Keratinocyte (primary cell): ENCODE data around the gene FURIN. TPM values are rescaled to one million over a fixed set of nuclear protein-coding genes. Genes with fewer than 3 reads are reported as not detected.

Source experiments
- DNase-seq: peaks from one replicate; pipeline ENCODE4 v3.0.0-alpha.2; 2011; ENCODE audit warnings: low read depth, missing footprints, low spot score
- FAIRE-seq: peaks from 2 replicates; lab custom pipeline; 2011; peaks lifted over from hg19 to GRCh38; lab: Jason Lieb, UNC
- H2AFZ ChIP-seq: 2 replicates; pipeline ENCODE4 v1.6.0; 2012; ENCODE audit warnings: low read length, control low read depth, inconsistent platforms; ENCODE audit not compliant: control insufficient read depth
- H3K27ac ChIP-seq: 2 replicates; pipeline ENCODE4 v1.5.1; 2011; ENCODE audit warnings: low read length; ENCODE audit not compliant: control insufficient read depth, insufficient read depth
- H3K27me3 ChIP-seq: 3 replicates; pipeline ENCODE4 v1.6.0; 2011; ENCODE audit warnings: low read length; ENCODE audit not compliant: control insufficient read depth, insufficient read depth; ENCODE audit errors: extremely low read depth
- H3K36me3 ChIP-seq, 2 experiments: 2 replicates in 1 of 2; 3 replicates in 1 of 2; pipeline ENCODE4 v1.5.1; 2011; ENCODE audit warnings: low read length in 2 of 2, mild to moderate bottlenecking in 1 of 2; ENCODE audit not compliant: control insufficient read depth in 2 of 2, insufficient read depth in 2 of 2; ENCODE audit errors: extremely low read depth in 1 of 2
- H3K4me1 ChIP-seq: 3 replicates; pipeline ENCODE4 v1.5.1; 2011; ENCODE audit warnings: low read length; ENCODE audit not compliant: control insufficient read depth, insufficient read depth; ENCODE audit errors: extremely low read depth
- H3K4me2 ChIP-seq: 3 replicates; pipeline ENCODE4 v1.6.0; 2011; ENCODE audit warnings: low read depth, low read length; ENCODE audit not compliant: control insufficient read depth, insufficient read depth; ENCODE audit errors: extremely low read depth
- H3K4me3 ChIP-seq, 3 experiments: fragments of 200-600 bp in 1 of 3; sonication (generic) in 1 of 3; 2 replicates in 2 of 3; 3 replicates in 1 of 3; pipeline ENCODE4 v1.5.1; 2011 to 2016; ENCODE audit warnings: low read length in 3 of 3, mild to moderate bottlenecking in 3 of 3, control low read depth in 2 of 3, inconsistent platforms in 1 of 3, low read depth in 1 of 3, mixed read lengths in 1 of 3, mixed run types in 1 of 3, moderate library complexity in 1 of 3; ENCODE audit not compliant: control insufficient read depth in 2 of 3, insufficient read depth in 2 of 3; ENCODE audit errors: extremely low read depth in 1 of 3
- H3K79me2 ChIP-seq: 2 replicates; pipeline ENCODE4 v1.6.0; 2012; ENCODE audit warnings: low read length; ENCODE audit not compliant: control insufficient read depth, insufficient read depth
- H3K9ac ChIP-seq: 3 replicates; pipeline ENCODE4 v1.6.0; 2011; ENCODE audit warnings: low read length; ENCODE audit not compliant: control insufficient read depth, insufficient read depth; ENCODE audit errors: extremely low read depth
- H3K9me1 ChIP-seq: 3 replicates; pipeline ENCODE4 v1.6.0; 2011; ENCODE audit warnings: low read length; ENCODE audit not compliant: control insufficient read depth, insufficient read depth; ENCODE audit errors: extremely low read depth
- H3K9me3 ChIP-seq: 2 replicates; pipeline ENCODE4 v1.5.1; 2012; ENCODE audit warnings: low read depth, low read length; ENCODE audit not compliant: control insufficient read depth
- H4K20me1 ChIP-seq: 3 replicates; pipeline ENCODE4 v1.6.0; 2011; ENCODE audit warnings: low read length; ENCODE audit not compliant: control insufficient read depth, insufficient read depth; ENCODE audit errors: extremely low read depth
- CTCF ChIP-seq, 3 experiments: IDR thresholded peaks in 1 of 3; conservative IDR thresholded peaks in 1 of 3; optimal IDR thresholded peaks in 1 of 3; 2 replicates in 2 of 3; 3 replicates in 1 of 3; pipeline versions ENCODE3 to v1.5.1; 2011; ENCODE audit warnings: low read length in 3 of 3, mild to moderate bottlenecking in 3 of 3, moderate library complexity in 2 of 3, control low read depth in 1 of 3, inconsistent platforms in 1 of 3; ENCODE audit not compliant: insufficient read depth in 2 of 3; ENCODE audit errors: extremely low read depth in 1 of 3
- EZH2 ChIP-seq: IDR thresholded peaks from one replicate; pipeline ENCODE4 v1.6.1; 2012; ENCODE audit warnings: inconsistent platforms, mild to moderate bottlenecking, low read length, moderate library complexity
- dilution Hi-C: fragments of 300-500 bp; cut with MboI; formaldehyde crosslinking; loops from one replicate; pipeline ENCODE4 v1.7.0; 2020; ENCODE audit warnings: low sequenced_read_pairs; ENCODE audit not compliant: extremely low pct_ligation_motif_present
- polyA plus RNA-seq, 5 experiments: library from polyadenylated mRNA; depleted of rRNA in 3 of 5; stranded (reverse) in 3 of 5; stranded (forward) in 1 of 5; unstranded in 1 of 5; fragments of >200 nt; gene quantifications; 1 replicate in 1 of 5; 2 replicates in 3 of 5; 3 replicates in 1 of 5; pipeline versions ENCODE4 v1.2.1 to v1.2.3, GENCODE V29; 2011 to 2012; ENCODE audit warnings: missing spikeins in 2 of 5, low read depth in 1 of 5, low replicate concordance in 1 of 5

FURIN gene
- polyA plus RNA-seq, 1 donor (not counting 4 experiments of a cell fraction or from before 2014, with no cell fraction given): 22.8 TPM

GRCh38 chr15:90829942-90830440 lies 38.4 kb upstream of the FURIN start:
- FAIRE-seq: no peak
- dilution Hi-C loops: no loop called here
- TF ChIP-seq EZH2 (no peak), CTCF (optimal IDR thresholded peaks at IDR 0.05 in 1 of 3, IDR thresholded peaks at IDR 0.05 in 1 of 3, conservative IDR thresholded peaks at IDR 0.05 in 1 of 3; ENCODE audit: extremely low read depth in 1 of 3, insufficient read depth in 2 of 3, low read length in 3 of 3) (no peak)

GRCh38 chr15:90834626-90835025 lies 33.8 kb upstream of the FURIN start:
- DNase-seq: no peak

More at GRCh38 chr15:90829942-90830440, 38.4 kb upstream of the FURIN start:
- no peak overlapping the region for H3K4me2 ChIP-seq
- H3K36me3 ChIP-seq: no peaks in the 10 kb centered on the region
- no peak overlapping the region for H3K9ac ChIP-seq
- no peak overlapping the region for H3K4me3 ChIP-seq
- no peaks in the 10 kb centered on the region for H3K79me2 ChIP-seq
- H3K9me3 ChIP-seq: no peaks in the 10 kb centered on the region
- no peaks in the 10 kb centered on the region for H3K9me1 ChIP-seq
- no peak for DNase-seq
- H3K27ac ChIP-seq: no peak overlapping the region
- peaks cover under 1% of the 10 kb centered on the region for H3K27me3 ChIP-seq
- no peak overlapping the region for H2AFZ ChIP-seq
- H4K20me1 ChIP-seq: no peaks in the 10 kb centered on the region
- no peaks in the 10 kb centered on the region for H3K4me1 ChIP-seq

More at GRCh38 chr15:90834626-90835025, 33.8 kb upstream of the FURIN start:
- no peaks in the 10 kb centered on the region for H3K9me1 ChIP-seq
- dilution Hi-C loops: no loop called here
- H3K27me3 ChIP-seq: no peaks in the 10 kb centered on the region
- H3K9me3 ChIP-seq: no peaks in the 10 kb centered on the region
- H3K4me1 ChIP-seq: peaks cover 8% of the 10 kb centered on the region
- H3K79me2 ChIP-seq: no peaks in the 10 kb centered on the region
- no peaks in the 10 kb centered on the region for H3K36me3 ChIP-seq
- no peak overlapping the region for H3K4me3 ChIP-seq
- no peak overlapping the region for H3K27ac ChIP-seq
- no peak for FAIRE-seq
- H4K20me1 ChIP-seq: no peaks in the 10 kb centered on the region
- no peak overlapping the region for H3K9ac ChIP-seq
- H3K4me2 ChIP-seq: no peak overlapping the region
- TF ChIP-seq CTCF (optimal IDR thresholded peaks at IDR 0.05 in 1 of 3, IDR thresholded peaks at IDR 0.05 in 1 of 3, conservative IDR thresholded peaks at IDR 0.05 in 1 of 3; ENCODE audit: extremely low read depth in 1 of 3, insufficient read depth in 2 of 3, low read length in 3 of 3) (no peak), EZH2 (no peak)
- H2AFZ ChIP-seq: no peak overlapping the region
